Stimulated activated naive CD4-positive, alpha-beta T cell (primary cell): ENCODE measurements around the gene SEMA5A.

ENCODE experiments used
- DNase-seq, 6 experiments: peaks; one replicate each; lab custom pipeline; 2025; lab: John Stamatoyannopoulos, UW

Gene SEMA5A

GRCh38 chr5:9112520-9113291, 433.2 kb downstream of the SEMA5A start:
- DNase-seq: no peak

GRCh38 chr5:9108162-9108561, 437.7 kb downstream of the SEMA5A start:
- DNase-seq: no peak

GRCh38 chr5:9105851-9106250, 440.0 kb downstream of the SEMA5A start:
- no peak for DNase-seq

GRCh38 chr5:9104571-9105339, 441.1 kb downstream of the SEMA5A start:
- no peak for DNase-seq

DNA sequence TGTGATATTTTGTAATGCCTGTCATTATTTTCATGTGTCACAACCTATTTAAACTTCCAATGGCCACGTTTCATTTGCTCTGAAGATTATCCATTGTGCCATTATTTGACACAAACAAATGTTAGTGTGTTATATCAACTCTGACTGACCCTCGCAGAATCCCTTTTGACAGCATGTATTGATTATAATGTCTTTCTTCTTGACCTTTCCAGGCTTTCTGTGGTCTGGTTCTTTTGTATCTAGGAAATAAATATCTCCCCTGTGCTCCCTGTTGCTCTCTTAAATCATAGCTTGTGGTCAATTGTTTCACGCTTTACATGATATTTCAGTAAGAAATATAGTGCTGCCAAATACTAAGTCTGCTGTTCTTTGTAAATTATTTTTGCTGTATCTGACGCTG, 442.6 kb downstream of the SEMA5A start:
- no peak for DNase-seq

DNA sequence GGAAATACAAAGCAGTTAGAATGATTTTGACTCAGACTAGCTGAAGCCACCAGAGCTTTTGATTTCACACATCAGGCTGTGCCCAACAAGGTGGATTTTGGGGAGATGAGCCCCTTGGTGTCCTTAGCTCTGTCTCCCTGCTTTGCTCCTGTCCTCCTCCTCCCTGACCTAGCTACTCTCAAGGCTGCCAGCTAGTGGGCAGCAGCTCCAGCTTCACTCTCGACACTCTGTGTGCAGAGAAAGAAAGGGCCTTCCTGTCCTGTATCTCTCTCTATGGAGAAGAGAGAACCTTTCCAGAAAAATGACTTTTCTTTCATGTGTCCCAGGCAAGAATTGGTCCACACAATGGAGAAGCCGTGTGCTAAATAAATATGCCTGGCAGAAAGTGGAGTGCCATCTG, 446.2 kb downstream of the SEMA5A start:
- DNase-seq: no peak

DNA sequence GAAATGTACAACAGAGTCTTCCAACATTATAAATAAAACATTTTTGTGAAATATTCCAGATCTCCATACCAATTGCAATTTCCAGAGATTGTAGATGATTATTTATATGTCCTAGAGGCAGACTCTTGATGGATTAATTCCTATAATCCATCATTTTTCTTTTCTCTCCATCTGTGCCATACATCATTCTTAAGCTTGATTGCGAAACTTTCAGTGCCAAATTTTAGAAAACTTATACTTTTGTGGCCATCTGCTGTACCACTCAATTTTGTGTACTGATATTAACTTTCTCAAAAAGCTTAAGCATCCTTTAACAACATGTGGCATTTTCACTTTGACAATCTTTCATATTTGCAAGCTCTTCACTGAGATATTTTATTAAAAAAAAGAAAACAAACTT, 446.9 kb downstream of the SEMA5A start:
- no peak for DNase-seq

GRCh38 chr5:9094582-9094981, 451.3 kb downstream of the SEMA5A start:
- no peak for DNase-seq

- DNase-seq: no peak
Measured at GRCh38 chr5:9091896-9092662, 453.8 kb downstream of the SEMA5A start.

GRCh38 chr5:9090381-9091026, 455.4 kb downstream of the SEMA5A start:
- no peak for DNase-seq

- no peak for DNase-seq
Measured at GRCh38 chr5:9089893-9090292, 456.0 kb downstream of the SEMA5A start.

DNA sequence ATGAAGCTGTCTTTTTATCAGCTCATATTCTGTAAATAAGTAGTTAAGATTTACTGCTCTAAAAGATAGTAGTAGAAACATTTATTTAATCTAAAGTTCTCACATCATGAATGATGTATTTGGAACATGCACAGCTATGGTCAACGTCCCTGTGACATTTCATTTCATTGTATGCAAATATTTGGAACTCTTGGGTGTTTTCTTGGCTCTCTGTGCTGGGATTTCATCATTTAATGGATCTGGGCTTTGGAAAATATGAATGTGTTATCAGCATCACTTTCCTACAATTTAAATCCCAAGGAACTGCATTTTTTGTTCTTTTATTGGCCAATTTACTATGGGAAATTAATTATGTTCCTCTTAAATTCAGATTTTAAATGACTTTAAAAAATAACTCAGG, 462.9 kb downstream of the SEMA5A start:
- no peak for DNase-seq

DNA sequence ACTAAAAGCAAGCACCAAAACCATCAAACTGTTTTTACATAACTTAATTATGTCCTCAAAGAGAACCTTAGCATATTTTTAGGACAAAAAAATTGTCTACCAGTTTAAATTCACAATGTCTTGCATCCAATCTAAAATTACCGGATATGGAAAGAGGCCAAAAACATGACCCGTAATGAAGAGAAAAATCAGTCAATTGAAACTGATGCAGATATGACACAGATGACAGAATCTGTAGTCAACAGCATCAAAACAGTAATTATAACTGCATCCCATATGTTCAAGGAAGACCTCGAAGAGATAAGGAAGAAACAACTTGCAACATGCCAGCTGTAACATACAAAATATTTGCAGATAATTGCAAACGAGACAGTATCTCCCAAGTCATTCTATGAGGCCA, 473.2 kb downstream of the SEMA5A start:
- no peak for DNase-seq

- DNase-seq: no peak
Measured at GRCh38 chr5:9071524-9071923, 474.4 kb downstream of the SEMA5A start.

GRCh38 chr5:9071074-9071473, 474.8 kb downstream of the SEMA5A start:
- no peak for DNase-seq

DNA sequence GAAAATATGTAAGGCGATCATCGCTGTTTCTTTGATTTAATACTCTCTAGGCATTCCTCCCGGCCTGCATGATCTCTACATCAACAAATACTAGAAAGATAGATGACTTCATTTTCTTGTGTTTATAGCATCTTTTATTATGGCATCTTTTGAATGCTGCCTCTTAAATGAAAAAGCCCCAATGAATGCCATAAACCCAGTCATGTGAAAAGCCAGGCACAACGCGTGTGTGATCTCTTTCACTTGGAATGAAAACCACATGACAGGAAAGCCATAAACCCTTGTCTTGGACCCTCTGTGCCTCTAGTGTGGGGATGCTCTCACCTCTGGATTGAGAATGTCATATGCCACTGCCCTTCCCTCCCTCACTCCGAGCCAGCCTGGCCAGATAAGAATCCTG, 476.2 kb downstream of the SEMA5A start:
- no peak for DNase-seq

DNA sequence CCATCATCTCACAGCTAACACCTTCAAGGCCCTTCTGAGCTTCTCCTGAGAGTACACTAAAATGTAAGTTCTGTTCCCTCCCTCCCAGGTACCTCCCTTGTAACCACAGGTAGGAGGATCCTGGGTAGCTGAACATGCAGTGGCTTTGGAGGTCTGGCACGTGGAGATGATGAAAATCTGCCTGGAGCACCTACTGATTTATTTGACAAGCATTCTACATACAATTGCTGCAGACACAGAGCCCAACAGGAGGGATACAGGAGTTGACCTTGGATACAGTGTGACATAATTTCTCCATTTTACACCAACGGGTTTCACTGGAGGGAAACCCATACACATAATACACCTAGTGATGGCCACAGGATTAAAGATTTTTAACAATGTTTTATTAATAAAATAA, 478.7 kb downstream of the SEMA5A start:
- DNase-seq: no peak

- DNase-seq: no peak
Measured at GRCh38 chr5:9066349-9066748, 479.5 kb downstream of the SEMA5A start.

DNA sequence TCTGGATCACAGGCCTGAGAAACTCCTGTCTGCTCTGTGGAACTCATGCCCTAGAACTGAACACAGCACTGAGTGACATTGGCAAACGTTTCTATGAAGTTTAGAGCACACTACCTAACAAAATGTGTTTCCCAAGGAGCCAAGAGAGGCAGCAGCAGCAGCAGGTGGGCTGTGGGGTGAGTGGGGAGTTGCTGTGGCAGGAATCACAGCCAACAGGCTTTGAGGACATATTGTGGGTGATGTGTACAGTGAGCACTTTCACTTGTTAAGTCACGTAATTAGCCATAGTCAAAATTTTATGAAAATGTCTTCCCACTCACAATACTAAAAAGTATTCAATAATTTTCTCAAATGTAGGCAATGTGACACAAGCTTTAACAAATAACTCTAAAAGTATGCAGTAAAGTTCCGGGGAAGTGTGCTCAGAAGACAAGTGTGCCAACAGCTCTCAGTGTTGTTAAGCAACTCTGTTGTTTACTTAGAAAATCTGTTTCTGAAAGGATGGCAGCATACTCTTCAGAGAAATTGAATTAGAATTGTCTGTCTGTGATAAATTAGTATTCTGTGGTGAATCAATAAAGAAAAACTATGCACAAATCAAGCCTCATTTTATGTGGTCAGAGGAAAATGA, 482.1 kb downstream of the SEMA5A start:
- DNase-seq: no peak

DNA sequence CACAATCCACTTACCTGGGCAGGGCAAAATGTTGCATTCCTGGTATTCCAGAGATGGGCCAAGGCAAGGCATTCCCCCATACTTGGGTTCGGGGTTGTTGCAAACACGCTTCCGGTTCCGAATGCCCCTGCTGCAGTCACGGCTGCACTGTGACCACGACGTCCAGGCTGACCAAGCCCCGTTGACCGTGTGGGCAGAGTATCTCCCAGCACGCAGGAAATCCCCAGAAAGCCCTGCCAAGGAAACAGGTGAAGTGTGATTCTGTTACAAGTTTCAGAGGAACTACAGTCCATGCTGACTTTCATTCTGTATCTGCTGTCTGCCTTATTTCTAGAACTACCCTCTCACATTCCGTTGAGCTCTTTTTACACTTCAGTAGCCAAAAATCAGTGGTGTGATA, 483.0 kb downstream of the SEMA5A start:
- DNase-seq: no peak

DNA sequence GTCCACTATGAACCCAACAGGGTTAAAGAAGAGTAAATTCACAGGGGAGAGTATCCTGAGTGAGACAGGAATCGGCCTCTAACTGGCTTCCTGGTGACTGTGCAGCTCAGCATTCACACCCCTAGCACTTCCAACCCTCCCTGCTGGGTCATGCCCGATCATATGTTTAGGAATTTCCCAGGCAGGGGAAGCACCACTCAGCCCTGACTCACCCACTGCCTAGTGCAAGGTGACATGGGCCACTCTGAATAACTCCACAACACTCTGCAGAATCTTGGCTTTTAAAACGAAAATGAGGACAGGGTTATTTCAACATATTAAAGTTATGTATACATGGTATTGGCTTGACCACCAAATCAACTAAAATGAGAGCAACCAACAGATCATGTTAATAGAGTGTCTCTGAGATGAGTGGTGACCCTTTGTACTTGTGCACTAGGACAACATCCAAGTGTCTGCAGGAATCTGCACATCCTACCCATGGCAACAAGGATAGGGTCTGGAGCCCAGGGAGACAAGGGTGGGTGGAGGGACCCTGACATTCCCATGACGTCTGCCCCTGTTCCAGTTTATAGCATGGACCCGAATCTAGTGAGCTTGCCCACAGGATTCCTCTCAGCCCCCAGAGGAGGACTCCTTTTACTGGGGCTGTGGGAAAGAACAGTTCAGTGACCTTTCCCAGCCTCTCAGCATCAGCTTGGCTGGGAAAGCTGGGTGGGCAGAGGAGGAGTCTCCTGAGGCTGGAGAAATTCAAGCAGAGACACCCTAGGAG, 485.8 kb downstream of the SEMA5A start:
- DNase-seq: no peak
